ENCODE results near the gene YIPF3.

YIPF3 gene

DNA sequence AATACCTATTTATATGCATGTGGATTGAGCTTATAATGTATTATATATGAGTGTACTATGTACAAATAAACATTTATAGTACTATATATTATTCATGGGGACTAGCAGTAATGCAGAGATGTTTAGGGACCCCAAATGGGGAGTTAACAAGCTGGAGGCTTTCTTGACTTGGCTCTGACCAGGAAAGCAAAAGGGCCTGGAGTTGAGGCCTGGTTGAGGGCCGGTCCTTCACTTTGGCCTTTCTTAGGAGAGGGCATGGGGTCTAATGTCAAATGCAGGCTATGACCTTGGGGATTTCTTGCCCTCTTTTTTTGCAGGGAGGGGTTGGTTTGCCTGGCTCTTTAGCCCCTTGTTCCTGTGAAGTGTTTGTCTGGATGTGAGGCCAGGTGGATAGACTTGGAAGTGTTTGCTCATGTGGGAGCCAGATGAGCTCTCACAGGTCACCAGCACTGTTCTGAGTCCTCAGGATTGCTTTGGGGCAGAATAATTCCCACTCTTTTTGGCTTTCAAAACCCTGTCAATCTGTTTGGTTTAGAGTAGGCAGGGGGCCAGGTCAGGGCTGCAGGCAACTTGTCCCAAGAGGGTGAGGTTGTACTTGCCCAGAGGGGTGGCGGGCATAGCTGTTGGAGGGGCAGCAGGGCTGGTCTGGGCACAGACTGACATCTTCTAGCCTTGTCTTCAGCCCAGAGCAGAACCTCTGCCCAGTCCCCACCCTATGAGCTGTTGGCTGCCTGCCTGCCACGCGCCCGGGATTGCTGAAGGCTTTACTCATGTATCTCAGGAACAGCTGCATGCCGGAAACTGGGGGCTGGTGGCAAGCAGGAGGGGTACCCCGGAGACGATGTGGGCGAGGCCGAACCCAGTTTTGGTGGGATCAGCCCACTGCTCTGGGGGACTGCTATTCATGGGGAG is 24.7 kb downstream of the YIPF3 start:
- Histone ChIP-seq H3K9ac (ENCODE audit: low read depth, low read length, poor library complexity, severe bottlenecking) (no peak overlapping the region), H3F3A (ENCODE audit: low read depth) (no peaks in the 10 kb centered on the region), H4K20me1 (ENCODE audit: insufficient read depth, low read length, poor library complexity, severe bottlenecking) (peaks cover 4% of the 10 kb centered on the region), H3K36me3 (ENCODE audit: insufficient read depth, low read length) (no peaks in the 10 kb centered on the region), H2AFZ (ENCODE audit: low read length) (no peak overlapping the region), H3K4me1 (ENCODE audit: insufficient read depth, low read length, poor library complexity, severe bottlenecking) (peaks cover 9% of the 10 kb centered on the region), H3K9me2 (replicated peaks; ENCODE audit: low read depth, low read length) (no peaks in the 10 kb centered on the region), H3K9me3 (ENCODE audit: insufficient read depth, low read depth, low read length) (no peaks in the 10 kb centered on the region), H3K4me2 (ENCODE audit: low read depth, low read length, poor library complexity, severe bottlenecking) (no peak overlapping the region), H3K79me2 (ENCODE audit: insufficient read depth, low read length) (no peaks in the 10 kb centered on the region), H3K27me3 (ENCODE audit: insufficient read depth, low read length, poor library complexity, severe bottlenecking) (no peaks in the 10 kb centered on the region), H3K4me3 (ENCODE audit: low read length, poor library complexity, severe bottlenecking) (no peak overlapping the region)
- TF ChIP-seq EZH2phosphoT487 (IDR thresholded peaks at IDR 0.05; ENCODE audit: borderline replicate concordance) = no peak
- TF ChIP-seq, protein P1, sequence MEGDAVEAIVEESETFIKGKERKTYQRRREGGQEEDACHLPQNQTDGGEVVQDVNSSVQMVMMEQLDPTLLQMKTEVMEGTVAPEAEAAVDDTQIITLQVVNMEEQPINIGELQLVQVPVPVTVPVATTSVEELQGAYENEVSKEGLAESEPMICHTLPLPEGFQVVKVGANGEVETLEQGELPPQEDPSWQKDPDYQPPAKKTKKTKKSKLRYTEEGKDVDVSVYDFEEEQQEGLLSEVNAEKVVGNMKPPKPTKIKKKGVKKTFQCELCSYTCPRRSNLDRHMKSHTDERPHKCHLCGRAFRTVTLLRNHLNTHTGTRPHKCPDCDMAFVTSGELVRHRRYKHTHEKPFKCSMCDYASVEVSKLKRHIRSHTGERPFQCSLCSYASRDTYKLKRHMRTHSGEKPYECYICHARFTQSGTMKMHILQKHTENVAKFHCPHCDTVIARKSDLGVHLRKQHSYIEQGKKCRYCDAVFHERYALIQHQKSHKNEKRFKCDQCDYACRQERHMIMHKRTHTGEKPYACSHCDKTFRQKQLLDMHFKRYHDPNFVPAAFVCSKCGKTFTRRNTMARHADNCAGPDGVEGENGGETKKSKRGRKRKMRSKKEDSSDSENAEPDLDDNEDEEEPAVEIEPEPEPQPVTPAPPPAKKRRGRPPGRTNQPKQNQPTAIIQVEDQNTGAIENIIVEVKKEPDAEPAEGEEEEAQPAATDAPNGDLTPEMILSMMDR (conservative IDR thresholded peaks at IDR 0.05; ENCODE audit: low read length) = no peak

DNA sequence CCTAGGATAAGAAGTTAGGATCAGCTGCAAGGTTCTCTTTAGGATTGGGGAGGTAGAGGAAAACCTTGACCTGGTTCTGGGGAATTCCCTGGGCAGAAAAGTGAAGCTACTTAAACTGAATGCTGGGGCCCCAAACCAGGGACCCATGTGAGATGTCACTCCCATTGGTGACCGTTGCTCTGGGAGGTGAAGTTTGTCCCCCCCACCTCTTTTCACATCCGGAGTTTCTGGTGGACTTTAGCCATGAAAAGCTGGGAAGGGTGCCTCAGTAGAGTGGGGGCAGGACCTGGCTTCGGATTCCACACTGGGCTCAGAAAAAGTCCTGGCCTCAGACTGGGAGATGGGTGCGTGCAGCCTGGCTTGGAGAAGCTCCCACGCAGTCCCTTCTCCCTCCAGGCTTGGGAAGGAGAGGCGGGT is 26.2 kb downstream of the YIPF3 start:
- no peaks in the 10 kb centered on the region for H3K9me3 ChIP-seq (ENCODE audit: insufficient read depth, low read depth, low read length)
- peaks cover 4% of the 10 kb centered on the region for H4K20me1 ChIP-seq (ENCODE audit: insufficient read depth, low read length, poor library complexity, severe bottlenecking)
- H3K27me3 ChIP-seq (ENCODE audit: insufficient read depth, low read length, poor library complexity, severe bottlenecking) = no peaks in the 10 kb centered on the region
- peaks cover 8% of the 10 kb centered on the region for H3K4me1 ChIP-seq (ENCODE audit: insufficient read depth, low read length, poor library complexity, severe bottlenecking)
- no peaks in the 10 kb centered on the region for H3K36me3 ChIP-seq (ENCODE audit: insufficient read depth, low read length)
- no peak overlapping the region for H3K9ac ChIP-seq (ENCODE audit: low read depth, low read length, poor library complexity, severe bottlenecking)
- TF ChIP-seq EZH2phosphoT487 (IDR thresholded peaks at IDR 0.05; ENCODE audit: borderline replicate concordance) = no peak
- TF ChIP-seq, protein P1 (conservative IDR thresholded peaks at IDR 0.05; ENCODE audit: low read length) = no peak
- no peaks in the 10 kb centered on the region for H3F3A ChIP-seq (ENCODE audit: low read depth)
- no peak overlapping the region for H2AFZ ChIP-seq (ENCODE audit: low read length)
- no peak overlapping the region for H3K4me3 ChIP-seq (ENCODE audit: low read length, poor library complexity, severe bottlenecking)
- no peaks in the 10 kb centered on the region for H3K79me2 ChIP-seq (ENCODE audit: insufficient read depth, low read length)
- H3K9me2 ChIP-seq (replicated peaks; ENCODE audit: low read depth, low read length) = no peaks in the 10 kb centered on the region
- H3K4me2 ChIP-seq (ENCODE audit: low read depth, low read length, poor library complexity, severe bottlenecking) = no peak overlapping the region

DNA sequence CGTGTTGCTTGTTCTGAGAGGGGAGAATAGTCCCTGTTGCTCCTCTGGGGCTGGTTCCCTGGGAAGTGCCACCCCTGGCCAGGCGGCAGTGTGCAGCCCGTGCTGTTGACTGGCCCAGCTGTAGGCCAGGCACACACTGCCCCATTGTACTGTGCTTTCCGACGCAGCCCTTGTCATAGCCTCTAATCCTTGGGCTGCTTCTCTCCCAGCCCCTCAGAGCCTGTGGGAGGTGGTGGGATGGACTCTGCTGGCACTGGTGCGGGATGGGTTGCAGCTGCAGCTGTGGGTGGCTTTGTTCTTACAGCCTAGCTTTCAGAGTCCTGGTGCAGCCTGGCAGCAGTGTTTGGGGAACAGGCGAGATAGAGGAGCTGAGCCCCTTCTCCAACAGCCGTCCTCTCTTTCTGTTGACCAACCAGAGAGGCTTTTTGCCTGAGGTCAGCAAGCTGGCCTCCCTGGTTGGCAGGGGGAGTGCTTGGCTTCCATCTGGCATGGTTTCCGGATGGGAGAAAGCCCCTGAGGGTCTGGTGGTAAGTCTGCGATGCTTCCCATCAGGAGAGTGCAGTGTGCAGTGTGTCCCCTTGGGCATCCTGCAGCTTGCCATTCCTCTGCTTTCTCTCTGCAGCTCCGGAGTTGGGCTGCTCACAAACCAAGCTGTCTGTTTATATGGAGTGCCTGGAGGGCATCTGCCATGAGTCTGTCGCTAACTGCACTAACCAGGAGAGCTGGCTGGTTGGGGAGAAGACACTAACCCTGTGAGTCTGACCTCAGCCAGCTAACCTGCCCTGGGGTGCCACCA is 27.3 kb downstream of the YIPF3 start:
- Histone ChIP-seq H3K27me3 (ENCODE audit: insufficient read depth, low read length, poor library complexity, severe bottlenecking) (no peaks in the 10 kb centered on the region), H3F3A (ENCODE audit: low read depth) (no peaks in the 10 kb centered on the region), H4K20me1 (ENCODE audit: insufficient read depth, low read length, poor library complexity, severe bottlenecking) (peaks cover 4% of the 10 kb centered on the region), H2AFZ (ENCODE audit: low read length) (no peak overlapping the region), H3K4me3 (ENCODE audit: low read length, poor library complexity, severe bottlenecking) (no peak overlapping the region), H3K4me1 (ENCODE audit: insufficient read depth, low read length, poor library complexity, severe bottlenecking) (no peaks in the 10 kb centered on the region), H3K9me3 (ENCODE audit: insufficient read depth, low read depth, low read length) (no peaks in the 10 kb centered on the region), H3K36me3 (ENCODE audit: insufficient read depth, low read length) (no peaks in the 10 kb centered on the region), H3K4me2 (ENCODE audit: low read depth, low read length, poor library complexity, severe bottlenecking) (no peak overlapping the region), H3K9ac (ENCODE audit: low read depth, low read length, poor library complexity, severe bottlenecking) (no peak overlapping the region), H3K9me2 (replicated peaks; ENCODE audit: low read depth, low read length) (no peaks in the 10 kb centered on the region), H3K79me2 (ENCODE audit: insufficient read depth, low read length) (no peaks in the 10 kb centered on the region)
- TF ChIP-seq, protein P1 (conservative IDR thresholded peaks at IDR 0.05; ENCODE audit: low read length) = no peak

Data from Loucy (cell line).